Karpas-422 (cell line): ENCODE data around the gene TMEM163. TPM values are rescaled to one million over a fixed set of nuclear protein-coding genes. Genes with fewer than 3 reads are reported as not detected.
"Not testable (repeated sequence)": the region's sequence is repeated elsewhere in the genome, so short reads cannot be mapped to it uniquely, and the experiment has no call there.

Experiments used
- DNase-seq: peaks from one replicate; pipeline ENCODE4 v3.0.0-alpha.2; 2015
- H2AFZ ChIP-seq: fragments of 200-600 bp; sonication (generic); 2 replicates; pipeline ENCODE4 v1.6.1; 2014; ENCODE audit warnings: antibody characterized with exemption, low read length, mixed read lengths
- H3K27ac ChIP-seq: fragments of 200-600 bp; sonication (generic); 2 replicates; pipeline ENCODE4 v1.5.1; 2014; ENCODE audit warnings: mild to moderate bottlenecking, low read length, moderate library complexity
- H3K27me3 ChIP-seq: fragments of 200-600 bp; sonication (generic); 2 replicates; pipeline ENCODE4 v1.6.1; 2014; ENCODE audit warnings: low read length, mixed read lengths
- H3K36me3 ChIP-seq: fragments of 200-600 bp; sonication (generic); 2 replicates; pipeline ENCODE4 v1.6.1; 2014; ENCODE audit warnings: low read length, mixed read lengths; ENCODE audit not compliant: insufficient read depth
- H3K4me1 ChIP-seq: fragments of 200-600 bp; sonication (generic); 2 replicates; pipeline ENCODE4 v1.6.1; 2014; ENCODE audit warnings: mild to moderate bottlenecking, low read length, mixed read lengths
- H3K4me2 ChIP-seq: fragments of 200-600 bp; sonication (generic); 2 replicates; pipeline ENCODE4 v1.6.1; 2014; ENCODE audit warnings: low read length, low read depth, mild to moderate bottlenecking; ENCODE audit not compliant: poor library complexity, severe bottlenecking
- H3K4me3 ChIP-seq: fragments of 200-600 bp; sonication (generic); 2 replicates; pipeline ENCODE4 v1.5.1; 2014; ENCODE audit warnings: mild to moderate bottlenecking, antibody characterized with exemption, low read length, mixed read lengths
- H3K79me2 ChIP-seq: fragments of 200-600 bp; sonication (generic); 2 replicates; pipeline ENCODE4 v1.6.1; 2014; ENCODE audit warnings: mild to moderate bottlenecking, low read length, mixed read lengths
- H3K9ac ChIP-seq: fragments of 200-600 bp; sonication (generic); 2 replicates; pipeline ENCODE4 v1.6.0; 2014; ENCODE audit warnings: low read length
- H3K9me2 ChIP-seq: fragments of 200-600 bp; sonication (generic), shearing (Covaris generic); replicated peaks from 2 replicates; pipeline ENCODE4 v1.6.0; 2014; ENCODE audit warnings: mild to moderate bottlenecking, low read length, moderate library complexity; ENCODE audit not compliant: insufficient read depth
- H3K9me3 ChIP-seq: fragments of 300-700, 200-600 bp; sonication (generic); 2 replicates; pipeline ENCODE4 v1.6.1; 2014; ENCODE audit warnings: low read length, mixed read lengths
- H4K20me1 ChIP-seq: fragments of 200-600 bp; sonication (generic); 2 replicates; pipeline ENCODE4 v1.6.1; 2014; ENCODE audit warnings: mild to moderate bottlenecking, antibody characterized with exemption, low read length, low read depth; ENCODE audit not compliant: insufficient read depth
- total RNA-seq: library from RNA; depleted of rRNA; stranded (reverse); fragments of >200 nt; shearing (Covaris generic); gene quantifications from 2 replicates; pipeline ENCODE4 v1.2.3, GENCODE V29; 2014; ENCODE audit warnings: low replicate concordance

Gene TMEM163
- total RNA-seq, 1 experiment from 2014 or later: 4.7 TPM

DNA sequence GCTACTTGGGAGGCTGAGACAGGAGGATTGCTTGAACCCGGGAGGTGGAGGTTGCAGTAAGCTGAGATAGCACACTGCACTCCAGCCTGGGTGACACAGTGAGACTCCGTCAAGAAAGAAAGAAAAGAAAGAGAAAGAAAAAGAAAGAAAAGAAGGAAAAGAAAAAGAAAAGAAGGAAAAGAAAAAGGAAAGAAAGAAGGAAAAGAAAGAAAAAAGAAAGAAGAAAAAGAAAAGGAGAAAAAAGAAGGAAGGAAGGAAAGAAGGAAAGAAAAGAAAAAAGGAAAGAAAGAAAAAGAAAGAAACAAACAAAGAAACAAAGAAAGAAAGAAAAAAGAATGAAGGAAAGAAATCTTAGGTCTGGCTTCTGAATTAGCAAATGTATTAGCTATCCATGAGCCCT is 150.4 kb downstream of the TMEM163 start:
- no peaks in the 10 kb centered on the region for H3K27me3 ChIP-seq
- no peak overlapping the region for H2AFZ ChIP-seq
- no peak overlapping the region for H3K27ac ChIP-seq
- DNase-seq: no peak
- no peaks in the 10 kb centered on the region for H3K79me2 ChIP-seq
- H3K4me2 ChIP-seq: no peak overlapping the region
- H3K9me3 ChIP-seq: no peaks in the 10 kb centered on the region
- no peaks in the 10 kb centered on the region for H3K36me3 ChIP-seq
- H3K4me3 ChIP-seq: no peak overlapping the region
- 0 out of 2 replicates have a peak, but pooled peaks cover 2% of the 10 kb centered on the region for H4K20me1 ChIP-seq
- peaks cover 5% of the 10 kb centered on the region; the same call in 1 of the 2 replicates for H3K4me1 ChIP-seq
- H3K9me2 ChIP-seq: no peaks in the 10 kb centered on the region
- no peak overlapping the region for H3K9ac ChIP-seq

DNA sequence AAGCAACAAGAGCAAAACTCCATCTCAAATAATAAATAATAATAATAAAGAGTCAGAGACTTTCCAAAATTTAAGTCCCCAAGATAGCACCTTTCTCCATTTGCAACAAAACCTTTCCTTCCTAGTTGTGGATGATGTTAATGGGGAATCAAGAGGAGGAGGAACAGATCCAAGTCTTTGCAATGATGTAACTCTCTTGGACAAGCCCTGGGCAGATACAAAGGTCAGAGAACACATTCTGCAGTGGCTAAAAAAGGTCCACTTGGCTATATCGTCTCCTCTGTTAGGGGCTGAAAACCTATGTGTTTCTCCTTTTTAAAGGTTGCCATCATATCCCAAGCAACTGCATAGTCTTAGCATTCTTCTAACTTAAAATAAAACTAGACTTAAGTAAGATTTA is 151.1 kb downstream of the TMEM163 start:
- no peak for DNase-seq
- no peaks in the 10 kb centered on the region for H3K9me2 ChIP-seq
- H4K20me1 ChIP-seq: 0 out of 2 replicates have a peak, but pooled peaks cover 2% of the 10 kb centered on the region
- no peaks in the 10 kb centered on the region for H3K9me3 ChIP-seq
- no peak overlapping the region for H2AFZ ChIP-seq
- H3K4me1 ChIP-seq: peaks cover 5% of the 10 kb centered on the region; the same call in 1 of the 2 replicates
- H3K27me3 ChIP-seq: no peaks in the 10 kb centered on the region
- H3K79me2 ChIP-seq: no peaks in the 10 kb centered on the region
- H3K4me3 ChIP-seq: no peak overlapping the region
- no peak overlapping the region for H3K27ac ChIP-seq
- no peaks in the 10 kb centered on the region for H3K36me3 ChIP-seq
- H3K4me2 ChIP-seq: no peak overlapping the region
- H3K9ac ChIP-seq: no peak overlapping the region

DNA sequence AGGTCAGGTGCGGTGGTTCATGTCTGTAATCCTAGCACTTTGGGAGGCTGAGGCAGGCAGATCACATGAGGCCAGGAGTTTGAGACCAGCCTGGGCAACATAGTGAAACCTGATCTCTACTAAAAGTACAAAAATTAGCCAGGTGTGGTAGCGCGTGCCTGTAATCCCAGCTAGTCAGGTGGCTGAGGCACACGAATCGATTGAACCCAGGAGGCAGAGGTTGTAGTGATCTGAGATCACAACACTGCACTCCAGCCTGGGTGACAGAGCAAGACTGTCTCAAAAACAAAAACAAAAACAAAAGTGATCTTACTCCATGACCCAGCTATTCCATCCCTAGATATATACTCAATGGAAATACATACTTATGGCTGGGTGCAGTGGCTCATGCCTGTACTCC is 153.8 kb downstream of the TMEM163 start:
- H3K36me3 ChIP-seq, H3K27ac ChIP-seq, H3K4me2 ChIP-seq, H3K9me2 ChIP-seq, H3K9me3 ChIP-seq, H4K20me1 ChIP-seq, DNase-seq, H3K4me1 ChIP-seq, H2AFZ ChIP-seq, H3K27me3 ChIP-seq, H3K9ac ChIP-seq, H3K4me3 ChIP-seq, H3K79me2 ChIP-seq: not testable (repeated sequence)

DNA sequence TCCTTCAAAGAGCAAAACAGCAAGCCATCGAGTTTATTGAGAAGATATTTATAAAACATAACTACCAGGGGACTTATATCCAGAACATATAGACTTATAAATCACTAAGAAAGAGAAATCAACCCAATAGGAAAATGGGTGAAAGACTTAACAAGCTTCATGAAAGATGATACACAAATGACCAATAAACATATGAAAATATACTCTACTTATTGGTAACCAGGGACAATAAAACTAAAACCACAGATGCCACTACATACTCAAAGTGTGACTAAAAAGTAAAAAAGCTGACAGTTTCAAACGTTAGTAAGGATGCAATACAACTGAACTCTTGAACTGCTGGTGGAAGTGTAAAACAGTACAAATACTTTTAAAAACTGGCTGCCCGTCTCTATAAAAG is 154.3 kb downstream of the TMEM163 start:
- no peaks in the 10 kb centered on the region for H3K9me3 ChIP-seq
- no peaks in the 10 kb centered on the region for H3K27me3 ChIP-seq
- DNase-seq: no peak
- no peak overlapping the region for H2AFZ ChIP-seq
- H3K27ac ChIP-seq: no peak overlapping the region
- H4K20me1 ChIP-seq: 0 out of 2 replicates have a peak, but pooled peaks cover 6% of the 10 kb centered on the region
- H3K4me1 ChIP-seq: no peaks in the 10 kb centered on the region
- no peaks in the 10 kb centered on the region for H3K79me2 ChIP-seq
- H3K4me3 ChIP-seq: no peak overlapping the region
- H3K9ac ChIP-seq: no peak overlapping the region
- H3K9me2 ChIP-seq: no peaks in the 10 kb centered on the region
- H3K4me2 ChIP-seq: no peak overlapping the region
- no peaks in the 10 kb centered on the region for H3K36me3 ChIP-seq

DNA sequence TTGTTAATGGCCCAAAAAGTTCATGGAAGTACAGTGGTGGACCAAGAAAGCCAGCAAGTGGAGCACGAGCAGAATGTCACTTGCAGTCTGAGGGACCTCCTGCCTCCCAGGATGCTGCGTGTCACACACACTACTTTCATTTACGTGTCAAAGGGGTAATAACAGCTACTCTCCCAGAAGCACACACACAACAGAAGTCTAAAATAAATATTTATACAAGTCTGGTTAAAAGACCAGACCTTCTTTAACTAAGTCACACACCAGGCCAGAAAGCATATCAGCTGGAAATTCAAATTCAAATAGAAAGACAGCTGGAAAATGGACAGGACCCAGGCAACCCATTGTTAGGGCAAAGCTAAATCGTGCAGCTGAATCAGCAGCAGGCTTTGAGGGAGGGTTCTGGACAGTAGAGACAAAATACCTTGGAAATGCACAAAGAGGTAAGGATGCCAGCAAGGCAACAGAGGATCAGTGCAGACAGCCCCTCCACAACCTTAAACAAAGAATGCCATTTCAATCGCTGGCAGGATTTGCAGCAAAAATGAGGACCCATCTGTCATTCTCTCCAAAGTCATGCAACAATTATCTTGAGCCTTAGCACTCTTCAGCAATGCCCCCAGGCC is 160.5 kb downstream of the TMEM163 start:
- Histone ChIP-seq H3K9me2 (no peaks in the 10 kb centered on the region), H3K4me2 (no peak overlapping the region), H3K27ac (no peak overlapping the region), H3K9ac (no peak overlapping the region), H3K27me3 (no peaks in the 10 kb centered on the region), H3K79me2 (no peaks in the 10 kb centered on the region), H3K9me3 (no peaks in the 10 kb centered on the region), H2AFZ (no peak overlapping the region), H4K20me1 (peaks cover 11% of the 10 kb centered on the region; the same call in 1 of the 2 replicates), H3K36me3 (no peaks in the 10 kb centered on the region), H3K4me3 (no peak overlapping the region), H3K4me1 (no peaks in the 10 kb centered on the region)
- no peak for DNase-seq

DNA sequence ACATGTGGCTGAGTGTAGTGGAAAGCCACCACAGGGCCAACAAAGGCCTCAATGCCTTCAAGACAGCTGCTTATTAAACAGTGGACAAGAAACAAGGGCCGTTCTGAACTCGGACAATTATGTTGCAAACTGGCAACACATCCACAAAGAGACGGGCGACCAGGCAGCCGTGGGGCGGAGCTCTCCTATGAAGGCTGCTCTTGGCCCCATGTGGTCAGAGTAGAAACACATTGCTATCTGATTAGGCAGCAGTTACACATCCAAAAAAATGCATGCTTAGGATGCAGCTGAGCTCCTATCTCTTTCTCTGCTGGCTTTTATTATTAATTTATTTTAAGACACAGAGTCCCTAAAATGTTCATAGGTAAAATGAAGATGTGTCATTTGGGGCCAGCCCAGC is 163.4 kb downstream of the TMEM163 start:
- H3K4me3 ChIP-seq: no peak overlapping the region
- no peaks in the 10 kb centered on the region for H3K27me3 ChIP-seq
- H3K36me3 ChIP-seq: no peaks in the 10 kb centered on the region
- DNase-seq: no peak
- no peaks in the 10 kb centered on the region for H3K4me1 ChIP-seq
- H3K9me3 ChIP-seq: no peaks in the 10 kb centered on the region
- H4K20me1 ChIP-seq: peaks cover 11% of the 10 kb centered on the region; the same call in 1 of the 2 replicates
- H3K9me2 ChIP-seq: no peaks in the 10 kb centered on the region
- H3K4me2 ChIP-seq: no peak overlapping the region
- H2AFZ ChIP-seq: no peak overlapping the region
- H3K9ac ChIP-seq: no peak overlapping the region
- H3K79me2 ChIP-seq: no peaks in the 10 kb centered on the region
- H3K27ac ChIP-seq: no peak overlapping the region

DNA sequence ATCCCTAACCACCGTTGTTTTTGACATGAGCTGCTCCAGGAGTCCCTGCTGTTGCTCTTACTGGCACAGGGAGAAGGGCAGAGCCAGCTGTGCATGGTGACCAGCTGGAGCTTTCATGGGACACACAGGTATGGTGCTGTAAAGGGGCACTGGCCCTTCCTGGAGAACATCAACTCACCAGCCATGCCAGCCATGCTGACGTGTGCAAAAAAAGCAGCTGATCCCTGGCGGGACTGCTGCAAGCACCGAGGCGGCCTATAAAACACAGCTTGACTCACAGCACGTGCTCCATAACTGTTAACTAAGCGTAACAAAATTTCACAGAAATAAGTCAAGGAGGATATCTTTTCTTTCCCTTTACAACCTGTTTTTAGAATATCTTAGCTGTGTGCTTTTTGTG is 165.1 kb downstream of the TMEM163 start:
- H3K36me3 ChIP-seq: no peaks in the 10 kb centered on the region
- no peak overlapping the region for H3K27ac ChIP-seq
- no peak overlapping the region for H3K9ac ChIP-seq
- no peak overlapping the region for H3K4me2 ChIP-seq
- H3K79me2 ChIP-seq: no peaks in the 10 kb centered on the region
- no peaks in the 10 kb centered on the region for H3K4me1 ChIP-seq
- no peak for DNase-seq
- H3K9me2 ChIP-seq: no peaks in the 10 kb centered on the region
- no peaks in the 10 kb centered on the region for H3K27me3 ChIP-seq
- H3K4me3 ChIP-seq: no peak overlapping the region
- H3K9me3 ChIP-seq: no peaks in the 10 kb centered on the region
- H4K20me1 ChIP-seq: peaks cover 5% of the 10 kb centered on the region; the same call in 1 of the 2 replicates
- no peak overlapping the region for H2AFZ ChIP-seq

DNA sequence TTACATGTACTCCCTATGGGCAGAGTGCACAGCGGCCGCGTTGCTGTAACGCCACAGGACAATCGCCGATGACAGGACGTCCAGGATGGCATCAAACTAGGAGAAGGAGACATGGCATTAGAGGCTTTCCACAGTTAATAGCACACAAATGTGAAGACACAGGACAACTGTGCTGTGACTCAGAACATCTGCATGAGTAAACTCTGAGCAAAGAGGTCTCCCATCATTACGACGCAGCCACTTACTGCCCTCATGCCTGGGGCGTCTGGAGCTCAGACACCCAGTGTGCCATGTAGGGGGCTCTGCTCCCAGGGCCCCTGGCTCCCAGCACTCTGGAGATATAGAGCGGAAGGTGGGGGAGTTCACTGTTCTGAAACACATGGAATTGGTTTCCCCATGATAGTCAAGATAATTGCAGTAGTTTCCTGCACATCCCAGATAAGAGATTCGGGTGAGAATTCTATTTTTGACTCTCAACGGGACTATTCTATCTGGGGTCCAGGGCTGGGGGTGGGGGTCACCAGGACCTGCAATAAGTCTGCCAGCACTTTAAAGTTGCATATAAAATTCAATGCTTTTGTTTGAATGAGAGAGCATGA is 168.1 kb downstream of the TMEM163 start:
- Histone ChIP-seq H3K79me2 (no peaks in the 10 kb centered on the region), H2AFZ (no peak overlapping the region), H3K4me3 (no peak overlapping the region), H3K9me3 (no peaks in the 10 kb centered on the region), H3K9me2 (no peaks in the 10 kb centered on the region), H3K4me2 (no peak overlapping the region), H3K36me3 (no peaks in the 10 kb centered on the region), H3K27me3 (no peaks in the 10 kb centered on the region), H4K20me1 (no peaks in the 10 kb centered on the region), H3K27ac (no peak overlapping the region), H3K4me1 (no peaks in the 10 kb centered on the region), H3K9ac (no peak overlapping the region)
- no peak for DNase-seq
